ENCODE measurements around the gene PHOSPHO1.
"Not testable (repeated sequence)": the region's sequence is repeated elsewhere in the genome, so short reads cannot be mapped to it uniquely, and the experiment has no call there.

PHOSPHO1 gene

DNA sequence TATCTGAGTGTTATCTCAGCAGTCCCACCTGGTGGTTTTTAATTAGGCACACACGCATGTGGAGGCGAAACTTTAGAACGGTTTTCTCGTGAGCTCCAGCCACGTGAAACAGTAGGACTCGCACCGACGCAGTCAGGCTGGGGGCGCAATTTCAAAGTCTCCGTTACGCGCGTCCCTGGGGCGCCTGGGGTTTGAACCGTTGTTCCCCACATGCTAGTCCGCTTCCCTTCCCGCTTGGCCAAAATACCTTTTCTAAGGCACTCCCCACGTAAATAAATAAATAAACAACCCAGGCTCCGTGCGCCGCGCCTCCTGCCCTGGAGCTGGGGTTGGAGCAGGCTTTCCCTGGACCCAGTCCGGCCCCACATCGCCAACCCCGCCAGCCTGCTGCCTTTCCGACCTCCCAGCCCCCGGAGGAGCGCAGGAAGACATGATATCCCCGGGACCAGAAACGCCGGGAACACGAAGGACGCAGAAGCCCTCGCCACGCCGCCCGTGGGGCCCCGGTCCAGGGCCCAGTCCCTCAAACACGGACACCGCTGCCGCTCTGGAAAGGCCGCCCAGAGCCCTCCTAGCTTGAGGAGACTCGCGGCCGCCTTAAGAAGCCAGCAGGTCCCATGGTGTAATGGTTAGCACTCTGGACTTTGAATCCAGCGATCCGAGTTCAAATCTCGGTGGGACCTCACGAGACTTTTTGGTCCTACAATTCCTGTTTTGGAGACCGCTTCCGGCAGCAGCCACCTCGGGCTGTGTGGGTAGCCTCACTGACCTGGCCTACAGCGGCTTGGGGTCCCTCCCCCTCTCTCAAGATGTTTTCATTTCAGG is 38.5 kb downstream of the PHOSPHO1 start:
- DNase-seq (ENCODE audit: low read depth), result peak; percentile 82

DNA sequence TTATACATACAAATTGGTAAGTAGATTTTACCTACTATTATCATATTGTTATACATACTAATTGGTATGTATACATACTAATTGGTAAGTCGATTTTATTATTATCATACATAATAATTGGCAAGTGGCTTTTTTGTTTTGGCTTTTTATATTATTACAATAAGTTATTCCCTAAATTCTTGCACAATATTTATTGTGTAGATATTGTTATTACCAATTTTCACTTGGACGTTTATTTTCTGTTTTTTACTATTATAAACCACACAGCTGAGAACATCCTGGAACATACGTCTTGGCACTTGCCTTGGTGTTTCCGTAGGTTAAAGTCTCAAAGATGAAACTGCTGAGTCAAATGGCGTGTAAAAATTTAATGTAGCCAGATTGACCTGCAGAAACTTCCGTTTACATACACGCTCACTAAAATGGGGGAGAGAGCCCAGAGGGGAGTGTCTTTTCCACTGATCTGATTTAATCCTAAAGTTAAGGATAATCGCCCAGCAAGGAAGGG is 39.1 kb downstream of the PHOSPHO1 start:
- no peak for DNase-seq (ENCODE audit: low read depth)

DNA sequence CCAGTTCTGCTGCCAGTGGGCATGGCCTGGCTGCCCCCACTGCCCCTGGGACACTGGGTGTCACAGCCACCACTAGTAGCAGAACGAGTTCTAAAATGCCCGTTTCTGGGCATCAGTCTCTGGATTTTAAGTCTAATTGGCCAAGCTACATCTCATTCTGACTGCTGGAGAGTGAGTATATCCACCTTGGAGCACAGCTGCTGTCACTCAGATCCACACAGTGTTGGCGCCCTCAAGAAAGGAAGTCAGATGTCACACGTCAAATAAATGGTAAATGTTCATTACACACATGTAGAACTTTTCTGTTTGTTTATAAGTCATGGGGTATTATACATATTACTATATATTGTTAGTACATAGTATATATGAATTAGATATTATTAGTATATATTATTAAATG is 39.7 kb downstream of the PHOSPHO1 start:
- DNase-seq (ENCODE audit: low read depth), result no peak

DNA sequence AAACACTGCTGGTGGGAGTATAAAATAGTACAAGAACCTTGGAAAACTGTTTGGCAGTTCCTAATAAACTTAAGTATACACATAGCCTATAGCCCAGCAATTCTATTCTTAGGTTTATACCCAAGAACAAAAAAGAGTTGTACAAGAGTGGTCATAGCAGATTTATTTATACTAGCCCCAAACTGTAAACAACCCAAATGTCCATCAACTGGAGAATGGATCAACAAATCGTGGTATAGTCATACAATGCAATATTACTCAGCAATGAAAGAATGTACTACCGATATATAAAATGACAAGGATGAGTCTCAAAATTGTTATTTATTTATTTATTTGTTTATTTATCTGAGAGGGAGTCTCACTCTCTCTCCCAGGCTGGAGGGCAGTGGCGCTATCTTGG is 43.3 kb downstream of the PHOSPHO1 start:
- no peak for DNase-seq (ENCODE audit: low read depth)

DNA sequence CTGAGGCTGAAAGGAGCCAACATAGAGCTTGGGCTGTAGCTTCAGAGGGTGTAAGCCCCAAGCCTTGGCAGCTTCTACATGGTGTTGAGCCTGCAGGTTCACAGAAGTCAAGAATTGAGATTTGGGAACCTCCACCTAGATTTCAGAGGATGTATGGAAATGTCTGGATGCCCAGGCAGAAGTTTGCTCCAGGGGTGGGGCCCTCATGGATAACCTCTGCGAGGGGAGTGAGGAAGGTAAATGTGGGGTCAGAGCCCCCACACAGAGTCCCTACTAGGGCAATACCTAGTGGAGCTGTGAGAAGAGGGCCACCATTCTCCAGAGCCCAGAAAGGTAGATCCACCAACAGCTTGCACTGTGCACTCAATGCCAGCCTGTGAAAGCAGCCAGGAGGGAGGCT is 45.2 kb downstream of the PHOSPHO1 start:
- DNase-seq (ENCODE audit: low read depth), result not testable (repeated sequence)

- not testable (repeated sequence) for DNase-seq (ENCODE audit: low read depth)
Observed at GRCh38 chr17:49184522-49184921, 46.1 kb downstream of the PHOSPHO1 start.

GRCh38 chr17:49183801-49184200 is 46.8 kb downstream of the PHOSPHO1 start:
- DNase-seq (ENCODE audit: low read depth), result no peak

- DNase-seq (ENCODE audit: low read depth), result no peak
Observed at GRCh38 chr17:49183341-49183740, 47.2 kb downstream of the PHOSPHO1 start.

DNA sequence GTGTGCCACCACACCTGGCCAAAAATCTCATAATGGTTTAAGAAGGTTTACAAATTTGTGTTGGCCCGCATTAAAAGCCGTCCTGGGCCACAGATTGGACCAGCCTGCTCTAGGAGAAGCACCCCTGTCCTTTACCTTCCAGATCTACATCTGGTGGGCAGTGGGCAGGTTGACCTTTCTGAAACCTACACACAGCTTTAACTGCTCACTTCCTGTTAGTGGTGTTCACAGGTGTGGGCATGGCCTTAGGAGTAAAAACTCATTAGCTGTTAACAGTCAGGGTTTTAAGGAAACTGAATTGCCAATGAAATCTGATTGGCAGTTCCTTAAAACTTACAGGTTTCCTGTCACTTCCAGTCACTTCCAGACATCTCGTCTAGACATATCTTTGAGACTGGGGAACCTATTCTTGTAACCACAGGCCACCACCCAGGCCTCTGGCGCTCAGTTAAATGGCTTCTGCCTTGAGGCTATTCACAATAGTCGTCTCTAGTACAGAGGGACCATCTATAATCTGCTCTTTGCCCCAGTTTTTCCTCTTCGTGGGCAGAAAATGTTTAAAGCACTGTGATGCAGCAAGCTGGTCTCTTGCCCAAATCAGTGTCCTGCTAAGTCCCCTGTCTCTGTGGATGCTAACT is 49.5 kb downstream of the PHOSPHO1 start:
- DNase-seq (ENCODE audit: low read depth), result no peak

GRCh38 chr17:49180303-49180702 is 50.3 kb downstream of the PHOSPHO1 start:
- DNase-seq (ENCODE audit: low read depth), result peak; percentile 30

- DNase-seq (ENCODE audit: low read depth), result not testable (repeated sequence)
Observed at GRCh38 chr17:49175978-49176377, 54.6 kb downstream of the PHOSPHO1 start.
